ENCODE measurements around the gene FRS2. TPM values are rescaled to one million over a fixed set of nuclear protein-coding genes. Genes with fewer than 3 reads are reported as not detected.
A peak's percentile ranks its signal among the peaks of the same experiment; 100 is the strongest.

The FRS2 gene
- total and polyA plus RNA-seq, 2 of the 4 experiments (the other 2 are of a cell fraction) = 12.4 to 58.3 TPM

GRCh38 chr12:69608114-69608513, 137.9 kb downstream of the FRS2 start:
- Histone ChIP-seq H3K27me3 (ENCODE audit: control insufficient read depth, insufficient read depth, low read length) (peaks cover 3% of the 10 kb centered on the region), H3K4me3 (ENCODE audit: insufficient read depth, low read depth, low read length) (no peak overlapping the region), H2BK20ac (ENCODE audit: low read depth, low read length) (no peak overlapping the region), H3K4me2 (ENCODE audit: low read depth, low read length) (no peak overlapping the region), H3K4ac (ENCODE audit: low read depth, low read length) (no peak overlapping the region), H3K9me3 (ENCODE audit: control insufficient read depth, insufficient read depth, low read length) (0 out of 2 replicates have a peak, but pooled peaks cover 2% of the 10 kb centered on the region), H4K91ac (ENCODE audit: insufficient read depth, low read depth, low read length) (no peak overlapping the region), H2AK5ac (ENCODE audit: low read depth, low read length) (no peak overlapping the region), H4K8ac (ENCODE audit: low read depth in 2 of 2, low read length in 2 of 2) (no peak overlapping the region), H3K4me1 (ENCODE audit: control insufficient read depth, insufficient read depth, low read length) (no peaks in the 10 kb centered on the region), H3K27ac (ENCODE audit: insufficient read depth, low read length) (no peak overlapping the region), H3K14ac (replicated peaks; ENCODE audit: low read depth, low read length) (no peak overlapping the region), H3K9ac (ENCODE audit: low read depth, low read length) (no peak overlapping the region), H2BK5ac (ENCODE audit: low read depth, low read length, poor library complexity, severe bottlenecking) (no peak overlapping the region), H3K56ac (ENCODE audit: extremely low read depth, insufficient read depth, low read length) (no peak overlapping the region), H2BK15ac (ENCODE audit: low read depth, low read length) (no peak overlapping the region), H3K23ac (ENCODE audit: low read depth, low read length) (no peak overlapping the region), H3K18ac (ENCODE audit: low read depth, low read length) (no peak overlapping the region), H4K20me1 (ENCODE audit: insufficient read depth, low read length) (no peaks in the 10 kb centered on the region), H3K9me1 (ENCODE audit: insufficient read depth, low read length) (no peaks in the 10 kb centered on the region), H4K5ac (ENCODE audit: low read depth, low read length) (no peak overlapping the region), H2AFZ (replicated peaks; ENCODE audit: low read length, poor library complexity) (no peak overlapping the region), H3K36me3 (ENCODE audit: control insufficient read depth, insufficient read depth, low read length) (peaks cover 4% of the 10 kb centered on the region), H3K79me1 (ENCODE audit: low read depth in 1 of 2, low read length in 2 of 2) (no peaks in the 10 kb centered on the region), H2BK120ac (ENCODE audit: low read depth, low read length) (no peak overlapping the region), H2AK9ac (replicated peaks; ENCODE audit: low read depth, low read length, poor library complexity) (no peak overlapping the region)
- no peak for DNase-seq
- intact Hi-C loops (cut with micrococcal nuclease) = loop anchor here (10.0 kb wide), 1 partner anchor 127 kb away; the partner anchor contains the start of gene RAB3IP
- no TSS peak for BruUV-seq (replicated peaks)
- POLR2A ChIA-PET (ENCODE audit: unreplicated experiment) = no interaction called here
- CTCF ChIA-PET = no interaction called here
- no CpG with 5 or more reads among the region's 2 CpGs for WGBS, 2 experiments (ENCODE audit: extremely low coverage in 2 of 2, insufficient read length in 1 of 2)
- no peak for ATAC-seq (ENCODE audit: low read depth)
- TF ChIP-seq CEBPB (IDR thresholded peaks at IDR 0.05; ENCODE audit: low read depth, low read length) = peak; percentile 37; the same call in 1 of the 2 replicates
- TF ChIP-seq MAZ (IDR thresholded peaks at IDR 0.05; ENCODE audit: borderline replicate concordance, low read depth, low read length) = no peak
- dilution Hi-C loops (cut with HindIII; ENCODE audit: low sequenced_read_pairs, unreplicated experiment) = no loop called here
- in situ Hi-C loops (cut with MboI; ENCODE audit: low sequenced_read_pairs) = no loop called here
